ENCODE data around the gene C11orf87. TPM values are rescaled to one million over a fixed set of nuclear protein-coding genes. Genes with fewer than 3 reads are reported as not detected.

Gene C11orf87
- total RNA-seq, 2 donors from 2014 or later: not detected

DNA sequence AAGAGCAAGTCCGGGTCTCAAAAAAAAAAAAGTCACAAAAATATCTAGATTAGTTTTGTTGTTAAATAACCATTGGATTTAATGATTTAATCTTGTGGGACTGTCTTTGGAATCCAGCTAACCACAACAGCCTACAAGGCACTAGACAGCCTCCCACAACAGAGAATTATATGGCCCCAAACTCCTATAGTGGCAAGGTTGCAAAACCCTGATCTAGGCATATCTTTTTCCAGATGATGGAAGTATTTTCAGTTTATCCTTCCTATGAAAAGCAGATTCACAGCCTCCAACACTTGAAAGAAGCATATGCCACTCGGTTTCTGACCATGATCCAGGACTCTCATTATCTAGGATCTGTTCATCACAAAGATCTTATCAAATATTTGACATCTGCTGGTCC is 5.4 kb upstream of the C11orf87 start:
- no peaks in the 10 kb centered on the region for H3K4me1 ChIP-seq
- TF ChIP-seq, protein P1, sequence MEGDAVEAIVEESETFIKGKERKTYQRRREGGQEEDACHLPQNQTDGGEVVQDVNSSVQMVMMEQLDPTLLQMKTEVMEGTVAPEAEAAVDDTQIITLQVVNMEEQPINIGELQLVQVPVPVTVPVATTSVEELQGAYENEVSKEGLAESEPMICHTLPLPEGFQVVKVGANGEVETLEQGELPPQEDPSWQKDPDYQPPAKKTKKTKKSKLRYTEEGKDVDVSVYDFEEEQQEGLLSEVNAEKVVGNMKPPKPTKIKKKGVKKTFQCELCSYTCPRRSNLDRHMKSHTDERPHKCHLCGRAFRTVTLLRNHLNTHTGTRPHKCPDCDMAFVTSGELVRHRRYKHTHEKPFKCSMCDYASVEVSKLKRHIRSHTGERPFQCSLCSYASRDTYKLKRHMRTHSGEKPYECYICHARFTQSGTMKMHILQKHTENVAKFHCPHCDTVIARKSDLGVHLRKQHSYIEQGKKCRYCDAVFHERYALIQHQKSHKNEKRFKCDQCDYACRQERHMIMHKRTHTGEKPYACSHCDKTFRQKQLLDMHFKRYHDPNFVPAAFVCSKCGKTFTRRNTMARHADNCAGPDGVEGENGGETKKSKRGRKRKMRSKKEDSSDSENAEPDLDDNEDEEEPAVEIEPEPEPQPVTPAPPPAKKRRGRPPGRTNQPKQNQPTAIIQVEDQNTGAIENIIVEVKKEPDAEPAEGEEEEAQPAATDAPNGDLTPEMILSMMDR (IDR thresholded peaks at IDR 0.05): no peak
- DNase-seq (ENCODE audit: low spot score): no peak
- H3K36me3 ChIP-seq: no peaks in the 10 kb centered on the region
- no peak overlapping the region for H3K27ac ChIP-seq
- H3K27me3 ChIP-seq: no peaks in the 10 kb centered on the region
- no peaks in the 10 kb centered on the region for H3K9me3 ChIP-seq
- no peak overlapping the region for H3K4me3 ChIP-seq

DNA sequence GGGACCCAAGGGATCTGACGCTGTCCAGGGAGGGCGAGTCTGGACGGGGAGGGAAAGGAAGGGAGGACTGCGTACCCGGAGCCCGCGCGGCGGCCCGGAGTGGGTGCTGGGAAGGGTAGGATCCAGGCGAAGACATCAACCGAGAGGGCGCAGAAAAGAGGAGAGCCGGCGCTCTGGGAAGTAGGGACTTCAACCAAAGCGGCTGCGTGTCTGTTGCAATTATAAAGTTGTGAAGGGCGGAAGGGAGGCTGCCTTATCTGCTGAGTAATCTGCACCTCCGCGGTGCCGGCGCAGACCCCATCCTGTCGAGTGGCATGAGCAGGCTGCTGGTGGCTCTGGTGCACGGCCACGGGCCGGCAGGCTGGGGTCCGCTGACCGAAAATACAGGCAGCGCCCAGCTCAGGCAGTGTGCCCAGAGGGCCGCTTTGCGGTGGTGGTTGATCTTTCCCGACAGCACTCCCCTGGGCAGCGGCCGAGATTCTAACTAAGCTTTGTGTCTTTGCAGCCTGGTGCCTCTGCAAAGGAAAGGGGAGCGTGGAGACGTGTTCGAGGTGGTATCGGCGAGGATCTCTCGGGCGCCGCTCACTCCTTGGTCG is 978 bp downstream of the C11orf87 start:
- Histone ChIP-seq H3K27ac (no peak overlapping the region), H3K36me3 (no peaks in the 10 kb centered on the region), H3K4me1 (peaks cover 0 to 21% of the 10 kb centered on the region in 2 donors), H3K9me3 (no peaks in the 10 kb centered on the region), H3K27me3 (no peaks in the 10 kb centered on the region), H3K4me3 (peak overlapping the region; percentile 26 to 44)
- DNase-seq (ENCODE audit: low spot score): no peak
- TF ChIP-seq, protein P1 (IDR thresholded peaks at IDR 0.05): no peak

DNA sequence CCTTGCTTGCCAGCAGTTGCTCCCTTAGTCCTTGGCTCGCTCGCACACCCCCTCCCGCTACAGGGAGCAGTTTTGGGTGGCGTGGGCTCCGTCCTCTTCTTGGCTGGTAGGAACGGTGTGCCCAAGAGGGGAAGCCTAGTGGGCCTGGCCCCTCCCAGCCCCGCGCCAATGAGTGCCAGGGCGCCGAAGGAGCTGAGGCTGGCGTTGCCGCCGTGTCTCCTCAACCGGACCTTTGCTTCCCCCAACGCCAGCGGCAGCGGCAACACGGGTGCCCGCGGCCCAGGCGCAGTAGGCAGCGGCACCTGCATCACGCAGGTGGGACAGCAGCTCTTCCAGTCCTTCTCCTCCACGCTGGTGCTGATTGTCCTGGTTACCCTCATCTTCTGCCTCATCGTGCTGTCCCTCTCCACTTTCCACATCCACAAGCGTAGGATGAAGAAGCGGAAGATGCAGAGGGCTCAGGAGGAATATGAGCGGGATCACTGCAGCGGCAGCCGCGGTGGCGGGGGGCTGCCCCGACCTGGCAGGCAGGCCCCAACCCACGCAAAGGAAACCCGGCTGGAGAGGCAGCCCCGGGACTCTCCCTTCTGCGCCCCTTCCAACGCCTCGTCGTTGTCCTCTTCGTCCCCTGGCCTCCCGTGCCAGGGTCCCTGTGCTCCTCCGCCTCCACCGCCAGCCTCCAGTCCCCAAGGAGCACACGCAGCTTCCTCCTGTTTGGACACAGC is 1.6 kb downstream of the C11orf87 start:
- H3K4me3 ChIP-seq: peak overlapping the region; percentile 26 to 44
- no peaks in the 10 kb centered on the region for H3K9me3 ChIP-seq
- no peaks in the 10 kb centered on the region for H3K36me3 ChIP-seq
- peaks cover 0 to 21% of the 10 kb centered on the region in 2 donors for H3K4me1 ChIP-seq
- H3K27me3 ChIP-seq: no peaks in the 10 kb centered on the region
- no peak overlapping the region for H3K27ac ChIP-seq
- TF ChIP-seq, protein P1 (IDR thresholded peaks at IDR 0.05): no peak
- DNase-seq (ENCODE audit: low spot score): no peak

DNA sequence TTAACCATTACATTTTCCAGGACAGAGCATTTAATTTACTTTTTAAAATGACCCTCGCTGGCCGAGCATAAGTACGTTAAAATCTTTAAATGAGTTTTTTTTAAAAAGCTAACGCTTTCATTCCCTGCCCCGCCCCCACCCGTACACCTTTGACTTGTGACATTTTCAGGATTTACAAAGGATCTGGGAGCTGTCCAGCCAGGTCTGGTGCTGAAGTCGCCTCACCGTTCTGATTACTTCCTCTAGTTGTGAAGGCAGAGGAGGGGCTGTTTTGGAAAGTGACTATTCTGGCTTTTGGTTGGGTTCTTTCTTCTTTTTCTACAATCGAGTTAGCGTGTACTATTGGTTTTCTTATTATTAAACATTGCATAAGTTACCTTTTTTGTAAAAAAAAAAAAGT is 2.9 kb downstream of the C11orf87 start:
- no peaks in the 10 kb centered on the region for H3K27me3 ChIP-seq
- no peak overlapping the region for H3K27ac ChIP-seq
- no peaks in the 10 kb centered on the region for H3K36me3 ChIP-seq
- DNase-seq (ENCODE audit: low spot score): no peak
- H3K9me3 ChIP-seq: no peaks in the 10 kb centered on the region
- TF ChIP-seq, protein P1 (IDR thresholded peaks at IDR 0.05): no peak
- peaks cover 0 to 21% of the 10 kb centered on the region in 2 donors for H3K4me1 ChIP-seq
- no peak overlapping the region for H3K4me3 ChIP-seq

DNA sequence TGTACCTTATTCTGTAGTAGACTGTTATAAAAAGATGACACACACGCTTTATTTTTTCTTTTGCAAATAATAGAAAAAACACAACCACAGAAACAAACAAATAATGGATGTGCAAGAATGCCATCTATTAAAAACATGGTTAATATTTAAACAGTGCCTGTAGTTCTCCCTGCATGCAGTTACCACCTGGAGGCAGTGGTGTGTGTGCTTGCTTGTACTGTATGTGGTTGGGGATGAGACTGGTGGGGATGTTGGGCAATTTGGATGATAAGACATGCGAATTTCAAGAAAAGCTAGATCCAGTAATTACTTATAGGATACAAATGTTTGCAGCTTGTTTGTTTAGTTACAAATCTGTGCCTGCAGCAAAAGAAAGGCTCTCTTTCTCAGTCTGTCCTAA is 3.6 kb downstream of the C11orf87 start:
- Histone ChIP-seq H3K27me3 (no peaks in the 10 kb centered on the region), H3K4me3 (no peak overlapping the region)
- TF ChIP-seq, protein P1 (IDR thresholded peaks at IDR 0.05): no peak

More for the DNA sequence above, 3.6 kb downstream of the C11orf87 start:
- no peak for DNase-seq (ENCODE audit: low spot score)
- no peaks in the 10 kb centered on the region for H3K9me3 ChIP-seq
- peaks cover 0 to 21% of the 10 kb centered on the region in 2 donors for H3K4me1 ChIP-seq
- no peaks in the 10 kb centered on the region for H3K36me3 ChIP-seq
- no peak overlapping the region for H3K27ac ChIP-seq

All from right atrium auricular region (tissue), 2 donors.